Panc1 (cell line): ENCODE data around the gene MYBPC3. TPM values are rescaled to one million over a fixed set of nuclear protein-coding genes. Genes with fewer than 3 reads are reported as not detected.

Source experiments
- ATAC-seq: fragments of 200-7000 bp; cut with Tn5 transposase; 2 replicates; pipeline ENCODE4 v1.9.1; 2020; ENCODE audit warnings: mild to moderate bottlenecking, moderate library complexity
- BruUV-seq: library from RNA; stranded (reverse); fragments of 400-500 nt; replicated peaks from 2 replicates; lab custom pipeline; 2021; lab: Mats Ljungman, UMichigan
- CTCF ChIA-PET: fragments of 300-600 bp; sonication (Branson Sonifier 250); formaldehyde crosslinking; loops from one replicate; lab custom pipeline; 2022; ENCODE audit warnings: antibody characterized with exemption; lab: Charles Lee
- POLR2A ChIA-PET: fragments of 300-600 bp; sonication (Branson Sonifier 250); formaldehyde crosslinking; loops from one replicate; lab custom pipeline; 2022; ENCODE audit warnings: antibody characterized with exemption; lab: Charles Lee
- DNase-seq: peaks from one replicate; pipeline ENCODE4 v3.0.0-alpha.2; 2010; ENCODE audit warnings: low read depth, low spot score
- H3K27ac ChIP-seq: 2 replicates; pipeline ENCODE4 v1.5.1; 2011; ENCODE audit warnings: mild to moderate bottlenecking, low read length, inconsistent platforms
- H3K27me3 ChIP-seq: fragments of 200-500 bp; sonication (Bioruptor generic); 2 replicates; pipeline ENCODE4 v1.6.0; 2014; ENCODE audit warnings: low read length, inconsistent platforms; ENCODE audit not compliant: control insufficient read depth, insufficient read depth
- H3K36me3 ChIP-seq: fragments of 200-500 bp; sonication (Bioruptor generic); 2 replicates; pipeline ENCODE4 v1.5.1; 2014; ENCODE audit warnings: inconsistent platforms, mild to moderate bottlenecking, low read length, moderate library complexity; ENCODE audit not compliant: control insufficient read depth, insufficient read depth
- H3K4me1 ChIP-seq: 2 replicates; pipeline ENCODE4 v1.5.1; 2011; ENCODE audit warnings: inconsistent platforms, mild to moderate bottlenecking, low read length, moderate library complexity; ENCODE audit not compliant: control insufficient read depth, insufficient read depth
- H3K4me3 ChIP-seq, 2 experiments: 2 replicates each; pipeline ENCODE4 v1.5.1; 2011 to 2012; ENCODE audit warnings: low read depth in 2 of 2, low read length in 2 of 2, mild to moderate bottlenecking in 2 of 2, inconsistent platforms in 1 of 2, moderate library complexity in 1 of 2
- H3K9me3 ChIP-seq: fragments of 200-500 bp; sonication (Bioruptor generic); 2 replicates; pipeline ENCODE4 v1.5.1; 2014; ENCODE audit warnings: low read depth, mild to moderate bottlenecking, inconsistent platforms, low read length, moderate library complexity; ENCODE audit not compliant: control insufficient read depth, insufficient read depth
- POLR2AphosphoS5 ChIP-seq: IDR thresholded peaks from 2 replicates; pipeline ENCODE4 v1.6.1; 2012; ENCODE audit warnings: mild to moderate bottlenecking, low read depth, low read length, moderate library complexity
- SIN3A ChIP-seq: IDR thresholded peaks from 2 replicates; pipeline ENCODE4 v1.6.1; 2012; ENCODE audit warnings: low read depth, mild to moderate bottlenecking, low read length, moderate library complexity, borderline replicate concordance; ENCODE audit not compliant: insufficient read depth
- TCF7L2 ChIP-seq: IDR thresholded peaks from 2 replicates; pipeline ENCODE4 v1.6.1; 2011; ENCODE audit warnings: mild to moderate bottlenecking, low read depth, low read length, inconsistent platforms
- in situ Hi-C: cut with HindIII; loops from 2 replicates; pipeline ENCODE4 v1.10.0; 2016; ENCODE audit warnings: low sequenced_read_pairs, low pct_unique_long_range_greater_than_20kb
- intact Hi-C: fragments of 100-400 bp; cut with micrococcal nuclease; formaldehyde crosslinking; loops from one replicate; pipeline ENCODE4 v1.10.0; 2022; ENCODE audit not compliant: unreplicated experiment
- total RNA-seq: library from RNA; stranded (reverse); gene quantifications from one replicate; pipeline ENCODE4 v1.2.1, GENCODE V29; 2021; ENCODE audit not compliant: unreplicated experiment
- TF ChIP-seq, protein P1 (sequence below), 2 experiments: IDR thresholded peaks; 2 replicates each; pipeline ENCODE4 v1.6.1; 2011 to 2012; ENCODE audit warnings: low read depth in 2 of 2, control low read depth in 1 of 2, low read length in 1 of 2, mild to moderate bottlenecking in 1 of 2, moderate library complexity in 1 of 2; ENCODE audit not compliant: insufficient read depth in 1 of 2
- TF ChIP-seq, protein P2 (sequence below): fragments of 450-650 bp; IDR thresholded peaks from 2 replicates; pipeline ENCODE4 v1.5.1; 2017; ENCODE audit warnings: mild to moderate bottlenecking

Gene MYBPC3
- total RNA-seq, 1 experiment from 2014 or later = not detected

DNA sequence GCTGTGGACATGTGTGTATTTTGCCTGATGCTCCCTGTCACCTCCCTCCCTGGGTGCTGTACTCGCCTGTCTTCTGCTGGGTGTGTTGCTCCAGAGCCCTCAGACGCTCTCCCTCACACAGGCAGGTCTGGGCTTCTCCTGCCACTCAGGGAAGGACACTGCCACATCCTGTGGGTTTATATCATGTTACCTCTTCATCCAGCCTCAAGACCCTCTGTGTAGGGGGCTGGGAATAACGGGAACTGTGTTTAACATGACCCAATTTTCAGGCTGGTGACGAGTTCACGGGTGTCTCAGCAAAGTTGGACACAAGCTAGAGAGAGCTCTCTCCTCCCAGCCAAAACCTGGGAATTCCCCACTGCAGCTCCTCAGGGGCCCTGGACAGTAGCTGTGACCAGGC is 24.6 kb downstream of the MYBPC3 start:
- CTCF ChIA-PET = no interaction called here
- H3K36me3 ChIP-seq = no peaks in the 10 kb centered on the region
- BruUV-seq = no TSS peak

DNA sequence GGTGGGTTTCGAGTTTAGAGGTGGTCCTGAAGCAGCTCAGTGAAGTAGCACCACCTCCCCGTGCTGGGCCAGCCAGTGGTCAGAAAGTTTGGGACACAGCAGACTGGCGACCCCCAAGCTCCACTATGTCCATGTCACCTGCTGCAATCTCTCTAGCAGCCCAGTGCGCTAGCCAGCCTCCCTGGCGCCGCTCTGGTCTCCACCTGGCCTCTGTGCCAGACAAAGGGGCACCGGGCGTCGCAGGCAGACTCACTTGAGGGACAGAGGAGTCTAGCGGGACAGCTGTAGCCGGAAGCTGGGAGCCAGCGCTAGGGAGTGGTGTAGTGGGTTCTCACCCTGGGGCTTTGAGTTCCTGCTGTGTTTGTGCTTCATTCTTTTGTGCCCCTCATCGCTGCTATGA is 25.5 kb downstream of the MYBPC3 start:
- ATAC-seq (no peak), DNase-seq (no peak)
- intact Hi-C loops (no loop called here), in situ Hi-C loops (no loop called here)
- H3K4me3 ChIP-seq = no peak overlapping the region
- H3K9me3 ChIP-seq = no peaks in the 10 kb centered on the region
- TF ChIP-seq, protein P1, sequence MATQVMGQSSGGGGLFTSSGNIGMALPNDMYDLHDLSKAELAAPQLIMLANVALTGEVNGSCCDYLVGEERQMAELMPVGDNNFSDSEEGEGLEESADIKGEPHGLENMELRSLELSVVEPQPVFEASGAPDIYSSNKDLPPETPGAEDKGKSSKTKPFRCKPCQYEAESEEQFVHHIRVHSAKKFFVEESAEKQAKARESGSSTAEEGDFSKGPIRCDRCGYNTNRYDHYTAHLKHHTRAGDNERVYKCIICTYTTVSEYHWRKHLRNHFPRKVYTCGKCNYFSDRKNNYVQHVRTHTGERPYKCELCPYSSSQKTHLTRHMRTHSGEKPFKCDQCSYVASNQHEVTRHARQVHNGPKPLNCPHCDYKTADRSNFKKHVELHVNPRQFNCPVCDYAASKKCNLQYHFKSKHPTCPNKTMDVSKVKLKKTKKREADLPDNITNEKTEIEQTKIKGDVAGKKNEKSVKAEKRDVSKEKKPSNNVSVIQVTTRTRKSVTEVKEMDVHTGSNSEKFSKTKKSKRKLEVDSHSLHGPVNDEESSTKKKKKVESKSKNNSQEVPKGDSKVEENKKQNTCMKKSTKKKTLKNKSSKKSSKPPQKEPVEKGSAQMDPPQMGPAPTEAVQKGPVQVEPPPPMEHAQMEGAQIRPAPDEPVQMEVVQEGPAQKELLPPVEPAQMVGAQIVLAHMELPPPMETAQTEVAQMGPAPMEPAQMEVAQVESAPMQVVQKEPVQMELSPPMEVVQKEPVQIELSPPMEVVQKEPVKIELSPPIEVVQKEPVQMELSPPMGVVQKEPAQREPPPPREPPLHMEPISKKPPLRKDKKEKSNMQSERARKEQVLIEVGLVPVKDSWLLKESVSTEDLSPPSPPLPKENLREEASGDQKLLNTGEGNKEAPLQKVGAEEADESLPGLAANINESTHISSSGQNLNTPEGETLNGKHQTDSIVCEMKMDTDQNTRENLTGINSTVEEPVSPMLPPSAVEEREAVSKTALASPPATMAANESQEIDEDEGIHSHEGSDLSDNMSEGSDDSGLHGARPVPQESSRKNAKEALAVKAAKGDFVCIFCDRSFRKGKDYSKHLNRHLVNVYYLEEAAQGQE (IDR thresholded peaks at IDR 0.05; ENCODE audit: insufficient read depth in 1 of 2, low read depth in 2 of 2, low read length in 1 of 2) = no peak
- TF ChIP-seq, protein P2, sequence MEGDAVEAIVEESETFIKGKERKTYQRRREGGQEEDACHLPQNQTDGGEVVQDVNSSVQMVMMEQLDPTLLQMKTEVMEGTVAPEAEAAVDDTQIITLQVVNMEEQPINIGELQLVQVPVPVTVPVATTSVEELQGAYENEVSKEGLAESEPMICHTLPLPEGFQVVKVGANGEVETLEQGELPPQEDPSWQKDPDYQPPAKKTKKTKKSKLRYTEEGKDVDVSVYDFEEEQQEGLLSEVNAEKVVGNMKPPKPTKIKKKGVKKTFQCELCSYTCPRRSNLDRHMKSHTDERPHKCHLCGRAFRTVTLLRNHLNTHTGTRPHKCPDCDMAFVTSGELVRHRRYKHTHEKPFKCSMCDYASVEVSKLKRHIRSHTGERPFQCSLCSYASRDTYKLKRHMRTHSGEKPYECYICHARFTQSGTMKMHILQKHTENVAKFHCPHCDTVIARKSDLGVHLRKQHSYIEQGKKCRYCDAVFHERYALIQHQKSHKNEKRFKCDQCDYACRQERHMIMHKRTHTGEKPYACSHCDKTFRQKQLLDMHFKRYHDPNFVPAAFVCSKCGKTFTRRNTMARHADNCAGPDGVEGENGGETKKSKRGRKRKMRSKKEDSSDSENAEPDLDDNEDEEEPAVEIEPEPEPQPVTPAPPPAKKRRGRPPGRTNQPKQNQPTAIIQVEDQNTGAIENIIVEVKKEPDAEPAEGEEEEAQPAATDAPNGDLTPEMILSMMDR = no peak
- TF ChIP-seq SIN3A (no peak), POLR2AphosphoS5 (no peak), TCF7L2 (no peak)
- POLR2A ChIA-PET = no interaction called here
- no peak overlapping the region for H3K27ac ChIP-seq
- CTCF ChIA-PET = no interaction called here
- no TSS peak for BruUV-seq
- H3K27me3 ChIP-seq = no peaks in the 10 kb centered on the region
- H3K36me3 ChIP-seq = no peaks in the 10 kb centered on the region
- H3K4me1 ChIP-seq = no peaks in the 10 kb centered on the region

More for the DNA sequence above, 24.6 kb downstream of the MYBPC3 start:
- H3K4me1 ChIP-seq = no peaks in the 10 kb centered on the region
- intact Hi-C loops (no loop called here), in situ Hi-C loops (no loop called here)
- no peak for DNase-seq
- H3K27ac ChIP-seq = no peak overlapping the region
- TF ChIP-seq, protein P2 = no peak
- TF ChIP-seq TCF7L2 (no peak), POLR2AphosphoS5 (no peak), SIN3A (no peak)
- TF ChIP-seq, protein P1 (IDR thresholded peaks at IDR 0.05; ENCODE audit: insufficient read depth in 1 of 2, low read depth in 2 of 2, low read length in 1 of 2) = no peak
- no peak overlapping the region for H3K4me3 ChIP-seq
- ATAC-seq = no peak
- no peaks in the 10 kb centered on the region for H3K9me3 ChIP-seq
- H3K27me3 ChIP-seq = no peaks in the 10 kb centered on the region
- POLR2A ChIA-PET = interaction anchor here (0.6 kb wide), 1 partner anchor 492 kb away, joined by 3 read pairs; no protein-coding TSS in a partner anchor
